Adrenal gland (tissue), 5 donors: ENCODE data around the gene ZNF205.

Source experiments
- POLR2A ChIP-seq, 2 donors: fragments of 450-650 bp; IDR thresholded peaks; one replicate each; pipeline ENCODE4 v1.6.1; 2017; ENCODE audit warnings: antibody characterized with exemption in 2 of 2, mild to moderate bottlenecking in 2 of 2, moderate library complexity in 1 of 2
- TF ChIP-seq, protein P1 (sequence below), 6 experiments: fragments of 450-650 bp in 4 of 6; fragments of 200-600 bp in 2 of 6; sonication (generic) in 1 of 6; IDR thresholded peaks; 1 replicate in 5 of 6; 2 replicates in 1 of 6; pipeline versions ENCODE4 v1.5.1 to v1.8.0; 2016 to 2021; ENCODE audit warnings: antibody characterized with exemption in 6 of 6, mild to moderate bottlenecking in 2 of 6, moderate library complexity in 1 of 6
- donor health status: DM: no; HTN: no; CAD: no.

- TF ChIP-seq POLR2A (IDR thresholded peaks at IDR 0.05): no peak
- TF ChIP-seq, protein P1, sequence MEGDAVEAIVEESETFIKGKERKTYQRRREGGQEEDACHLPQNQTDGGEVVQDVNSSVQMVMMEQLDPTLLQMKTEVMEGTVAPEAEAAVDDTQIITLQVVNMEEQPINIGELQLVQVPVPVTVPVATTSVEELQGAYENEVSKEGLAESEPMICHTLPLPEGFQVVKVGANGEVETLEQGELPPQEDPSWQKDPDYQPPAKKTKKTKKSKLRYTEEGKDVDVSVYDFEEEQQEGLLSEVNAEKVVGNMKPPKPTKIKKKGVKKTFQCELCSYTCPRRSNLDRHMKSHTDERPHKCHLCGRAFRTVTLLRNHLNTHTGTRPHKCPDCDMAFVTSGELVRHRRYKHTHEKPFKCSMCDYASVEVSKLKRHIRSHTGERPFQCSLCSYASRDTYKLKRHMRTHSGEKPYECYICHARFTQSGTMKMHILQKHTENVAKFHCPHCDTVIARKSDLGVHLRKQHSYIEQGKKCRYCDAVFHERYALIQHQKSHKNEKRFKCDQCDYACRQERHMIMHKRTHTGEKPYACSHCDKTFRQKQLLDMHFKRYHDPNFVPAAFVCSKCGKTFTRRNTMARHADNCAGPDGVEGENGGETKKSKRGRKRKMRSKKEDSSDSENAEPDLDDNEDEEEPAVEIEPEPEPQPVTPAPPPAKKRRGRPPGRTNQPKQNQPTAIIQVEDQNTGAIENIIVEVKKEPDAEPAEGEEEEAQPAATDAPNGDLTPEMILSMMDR (IDR thresholded peaks at IDR 0.05): no peak
These were observed 32.1 kb downstream of the ZNF205 start for GRCh38 chr16:3144321-3144983.
